GM23338 (cell line): ENCODE measurements around the gene PM20D1. TPM values are rescaled to one million over a fixed set of nuclear protein-coding genes. Genes with fewer than 3 reads are reported as not detected.

Source experiments
- ATAC-seq: fragments of 200-7000 bp; cut with Tn5 transposase; 3 replicates; pipeline ENCODE4 v1.9.1; 2020
- DNase-seq: peaks from one replicate; pipeline ENCODE4 v3.0.0-alpha.2; 2015; ENCODE audit warnings: low spot score
- H2AFZ ChIP-seq: fragments of 200-600 bp; sonication (generic); 2 replicates; pipeline ENCODE4 v1.8.0; 2016; ENCODE audit warnings: antibody characterized with exemption, mild to moderate bottlenecking, moderate library complexity
- H3F3A ChIP-seq: fragments of 200-600 bp; sonication (generic); replicated peaks from 2 replicates; pipeline ENCODE4 v1.8.0; 2017; ENCODE audit warnings: antibody characterized with exemption, mixed run types, low read depth
- H3K27ac ChIP-seq: fragments of 200-600 bp; sonication (generic); 2 replicates; pipeline ENCODE4 v1.6.1; 2016; ENCODE audit warnings: low read depth
- H3K27me3 ChIP-seq: fragments of 200-600 bp; sonication (generic); 2 replicates; pipeline ENCODE4 v1.8.0; 2016; ENCODE audit warnings: mild to moderate bottlenecking, mixed run types, moderate library complexity; ENCODE audit not compliant: insufficient read depth
- H3K36me3 ChIP-seq: fragments of 200-600 bp; sonication (generic); 2 replicates; pipeline ENCODE4 v1.8.0; 2016; ENCODE audit warnings: mild to moderate bottlenecking; ENCODE audit not compliant: insufficient read depth
- H3K4me1 ChIP-seq: fragments of 200-600 bp; sonication (generic); 2 replicates; pipeline ENCODE4 v1.8.0; 2016; ENCODE audit warnings: mild to moderate bottlenecking, moderate library complexity; ENCODE audit not compliant: insufficient read depth
- H3K4me2 ChIP-seq: fragments of 200-600 bp; sonication (generic); 2 replicates; pipeline ENCODE4 v1.7.1; 2017; ENCODE audit warnings: mixed run types
- H3K4me3 ChIP-seq: fragments of 200-600 bp; sonication (generic); 2 replicates; pipeline ENCODE4 v1.6.1; 2016; ENCODE audit warnings: mixed run types
- H3K79me2 ChIP-seq: fragments of 200-600 bp; sonication (generic); replicated peaks from 2 replicates; pipeline ENCODE4 v1.8.0; 2017; ENCODE audit warnings: mild to moderate bottlenecking; ENCODE audit not compliant: insufficient read depth
- H3K9me2 ChIP-seq: fragments of 200-600 bp; sonication (generic); 2 replicates; pipeline ENCODE4 v1.8.0; 2017; ENCODE audit not compliant: insufficient read depth
- H4K20me1 ChIP-seq: fragments of 200-600 bp; sonication (generic); replicated peaks from 2 replicates; pipeline ENCODE4 v1.8.0; 2017; ENCODE audit warnings: mild to moderate bottlenecking; ENCODE audit not compliant: insufficient read depth
- H3K27ac Mint-ChIP-seq: 2 replicates; pipeline ENCODE4 v1.8.0; 2020; ENCODE audit warnings: inconsistent platforms, mild to moderate bottlenecking, moderate library complexity, mixed read lengths
- H3K27me3 Mint-ChIP-seq: 3 replicates; pipeline ENCODE4 v1.8.0; 2022; ENCODE audit warnings: low read depth, mild to moderate bottlenecking, moderate library complexity, mixed read lengths, inconsistent platforms; ENCODE audit not compliant: insufficient read depth, poor library complexity
- H3K36me3 Mint-ChIP-seq: 3 replicates; pipeline ENCODE4 v1.8.0; 2021; ENCODE audit warnings: low read depth, mild to moderate bottlenecking, inconsistent platforms, moderate library complexity, mixed read lengths
- H3K4me1 Mint-ChIP-seq: 3 replicates; pipeline ENCODE4 v1.8.0; 2020; ENCODE audit warnings: mild to moderate bottlenecking, inconsistent platforms, mixed read lengths
- H3K4me3 Mint-ChIP-seq: 3 replicates; pipeline ENCODE4 v1.8.0; 2021; ENCODE audit warnings: moderate library complexity, mild to moderate bottlenecking, inconsistent platforms, mixed read lengths
- H3K9me3 Mint-ChIP-seq: 3 replicates; pipeline ENCODE4 v1.8.0; 2020; ENCODE audit warnings: moderate library complexity, mild to moderate bottlenecking, inconsistent platforms, mixed read lengths
- CREB1 ChIP-seq: fragments of 250-450 bp; sonication (Bioruptor Pico); IDR thresholded peaks from 2 replicates; pipeline ENCODE4 v1.5.0; 2020; ENCODE audit warnings: low read depth, mild to moderate bottlenecking, moderate library complexity
- CTCF ChIP-seq, 2 experiments: fragments of 200-600 bp in 1 of 2; sonication (generic) in 1 of 2; conservative IDR thresholded peaks; 2 replicates each; pipeline versions ENCODE4 v1.5.1 to v1.6.1; 2016 to 2017; ENCODE audit warnings: antibody characterized with exemption in 2 of 2, low read depth in 2 of 2, mild to moderate bottlenecking in 2 of 2, moderate library complexity in 1 of 2
- ETS1 ChIP-seq: IDR thresholded peaks from 2 replicates; pipeline ENCODE4 v1.6.1; 2016; ENCODE audit warnings: antibody characterized with exemption
- EZH2 ChIP-seq: fragments of 200-600 bp; sonication (generic); IDR thresholded peaks from one replicate; pipeline ENCODE4 v1.8.0; 2017; ENCODE audit warnings: antibody characterized with exemption, mild to moderate bottlenecking, low read depth; ENCODE audit not compliant: unreplicated experiment
- EZH2phosphoT487 ChIP-seq: fragments of 200-600 bp; sonication (generic); IDR thresholded peaks from one replicate; pipeline ENCODE4 v1.8.1; 2018; ENCODE audit warnings: antibody characterized with exemption; ENCODE audit not compliant: unreplicated experiment
- JUNB ChIP-seq: IDR thresholded peaks from one replicate; pipeline ENCODE4 v1.6.1; 2016; ENCODE audit warnings: antibody characterized with exemption; ENCODE audit not compliant: unreplicated experiment
- NANOG ChIP-seq: IDR thresholded peaks from 2 replicates; pipeline ENCODE4 v1.6.1; 2016; ENCODE audit warnings: antibody characterized with exemption, borderline replicate concordance
- POLR2AphosphoS5 ChIP-seq: IDR thresholded peaks from 2 replicates; pipeline ENCODE4 v1.6.1; 2016; ENCODE audit warnings: antibody characterized with exemption, low read depth
- REST ChIP-seq: IDR thresholded peaks from one replicate; pipeline ENCODE4 v1.6.1; 2018; ENCODE audit warnings: antibody characterized with exemption; ENCODE audit not compliant: unreplicated experiment
- ZNF114 ChIP-seq: fragments of 250-450 bp; sonication (Bioruptor Pico); IDR thresholded peaks from 2 replicates; pipeline ENCODE4 v1.5.0; 2020; ENCODE audit warnings: mild to moderate bottlenecking, moderate library complexity
- ZNF331 ChIP-seq: fragments of 250-450 bp; sonication (Bioruptor Pico); IDR thresholded peaks from 2 replicates; pipeline ENCODE4 v1.5.0; 2020; ENCODE audit warnings: low read depth, mild to moderate bottlenecking, moderate library complexity
- ZNF462 ChIP-seq: fragments of 250-450 bp; sonication (Bioruptor Pico); IDR thresholded peaks from 2 replicates; pipeline ENCODE4 v1.5.0; 2020; ENCODE audit warnings: mild to moderate bottlenecking, moderate library complexity
- polyA plus RNA-seq: library from polyadenylated mRNA; unstranded; fragments of >200 nt; fragmentation: Nextera tagmentation; extraction: Ambion mirVana; gene quantifications from 2 replicates; pipeline ENCODE4 v1.2.1, GENCODE V29; 2016
- total RNA-seq: library from RNA; depleted of rRNA; stranded (reverse); fragments of >200 nt; shearing (Covaris generic); gene quantifications from 2 replicates; pipeline ENCODE4 v1.2.3, GENCODE V29; 2014

PM20D1 gene
- total and polyA plus RNA-seq, 2 experiments from 2014 or later, result 0.10 TPM; not detected in 1

GRCh38 chr1:205861540-205861939 is 11.6 kb upstream of the PM20D1 start (continued):
- no peak for TF ChIP-seq ZNF462

GRCh38 chr1:205858141-205858961 is 8.4 kb upstream of the PM20D1 start:
- Histone ChIP-seq H3F3A (no peaks in the 10 kb centered on the region), H3K4me2 (no peak overlapping the region), H3K9me2 (peaks cover 6% of the 10 kb centered on the region; the same call in 1 of the 2 replicates), H3K27ac (no peak overlapping the region), H3K4me1 (no peaks in the 10 kb centered on the region), H3K27me3 (no peaks in the 10 kb centered on the region), H3K36me3 (no peaks in the 10 kb centered on the region), H4K20me1 (no peaks in the 10 kb centered on the region), H2AFZ (0 out of 2 replicates have a peak overlapping the region, but pooled peaks have one; percentile 72), H3K79me2 (no peaks in the 10 kb centered on the region), H3K4me3 (no peak overlapping the region)
- no peaks in the 10 kb centered on the region for H3K36me3 Mint-ChIP-seq
- H3K4me3 Mint-ChIP-seq, result no peak overlapping the region
- H3K27ac Mint-ChIP-seq, result no peak overlapping the region
- ATAC-seq (no peak), DNase-seq (peak; percentile 15)
- H3K27me3 Mint-ChIP-seq, result peaks cover 2% of the 10 kb centered on the region
- H3K4me1 Mint-ChIP-seq, result no peaks in the 10 kb centered on the region; the same call in 1 of the 3 replicates
- H3K9me3 Mint-ChIP-seq, result no peaks in the 10 kb centered on the region; the same call in 2 of the 3 replicates
- TF ChIP-seq ZNF114 (CRISPR knock-in tag), result no peak
- no peak for TF ChIP-seq EZH2phosphoT487
- no peak for TF ChIP-seq NANOG
- no peak for TF ChIP-seq CTCF (conservative IDR thresholded peaks at IDR 0.05; ENCODE audit: low read depth in 2 of 2)
- no peak for TF ChIP-seq REST
- no peak for TF ChIP-seq POLR2AphosphoS5
- no peak for TF ChIP-seq JUNB
- no peak for TF ChIP-seq ZNF331
- TF ChIP-seq EZH2, result no peak
- TF ChIP-seq CREB1 (CRISPR knock-in tag), result no peak
- no peak for TF ChIP-seq ETS1
